Hematopoietic multipotent progenitor cell treated with erythropoietin and hydrocortisone succinate and interleukin-3 and kit ligand, for 6 days (in vitro differentiated cells): Measurements from ENCODE around the gene STMN3.
"Not testable (repeated sequence)": the region's sequence is repeated elsewhere in the genome, so short reads cannot be mapped to it uniquely, and the experiment has no call there.

Source experiments
- DNase-seq: peaks from one replicate; pipeline ENCODE4 v3.0.0-alpha.2; 2015

The STMN3 gene

DNA sequence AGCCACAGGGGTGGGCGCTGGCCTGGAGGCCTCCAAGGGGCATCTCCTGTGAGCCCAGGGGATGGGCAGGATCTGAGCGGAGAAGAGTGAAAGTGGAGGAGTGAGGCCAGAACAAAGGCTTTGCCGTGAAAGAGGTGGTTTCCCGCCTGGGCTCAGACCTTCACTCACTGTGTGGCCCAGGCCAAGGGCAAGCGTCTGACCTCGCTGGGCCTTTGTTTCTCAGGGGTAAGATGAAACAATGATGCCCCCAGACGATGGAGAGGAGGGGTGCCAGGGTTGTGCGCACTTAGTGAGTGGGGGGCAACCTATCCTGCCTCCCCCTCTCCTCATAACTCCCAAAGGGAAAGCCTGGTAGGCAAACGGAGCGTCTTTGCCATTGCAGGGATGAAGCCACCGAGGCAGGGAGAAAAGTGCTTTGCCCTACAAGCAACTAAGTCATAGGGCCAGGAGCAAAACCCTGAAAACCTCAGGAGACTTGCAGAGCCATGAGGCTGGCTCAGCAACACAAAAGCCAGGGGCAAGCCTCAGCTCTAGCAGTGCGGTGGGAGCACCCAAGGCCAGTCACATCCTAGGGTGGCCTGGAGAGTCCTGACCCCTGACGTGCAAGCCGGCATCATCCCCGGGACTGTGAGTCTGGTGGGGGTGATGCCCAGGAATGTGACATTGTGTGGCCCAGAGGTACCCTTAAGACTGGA lies 897 bp upstream of the STMN3 start:
- DNase-seq: no peak

GRCh38 chr20:63652192-63652980 lies 838 bp downstream of the STMN3 start:
- peak; percentile 32 for DNase-seq

GRCh38 chr20:63651942-63652191 lies 1.4 kb downstream of the STMN3 start:
- no peak for DNase-seq

DNA sequence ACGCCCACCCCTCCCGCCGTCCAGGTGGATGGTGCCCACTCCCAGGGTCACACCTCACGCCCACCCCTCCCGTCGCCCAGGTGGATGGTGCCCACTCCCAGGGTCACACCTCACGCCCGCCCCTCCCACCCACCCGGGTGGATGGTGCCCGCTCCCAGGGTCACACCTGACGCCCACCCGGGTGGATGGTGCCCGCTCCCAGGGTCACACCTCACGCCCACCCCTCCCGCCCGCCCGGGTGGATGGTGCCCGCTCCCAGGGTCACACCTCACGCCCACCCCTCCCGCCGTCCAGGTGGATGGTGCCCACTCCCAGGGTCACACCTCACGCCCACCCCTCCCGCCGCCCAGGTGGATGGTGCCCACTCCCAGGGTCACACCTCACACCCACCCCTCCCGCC lies 2.7 kb downstream of the STMN3 start:
- not testable (repeated sequence) for DNase-seq

DNA sequence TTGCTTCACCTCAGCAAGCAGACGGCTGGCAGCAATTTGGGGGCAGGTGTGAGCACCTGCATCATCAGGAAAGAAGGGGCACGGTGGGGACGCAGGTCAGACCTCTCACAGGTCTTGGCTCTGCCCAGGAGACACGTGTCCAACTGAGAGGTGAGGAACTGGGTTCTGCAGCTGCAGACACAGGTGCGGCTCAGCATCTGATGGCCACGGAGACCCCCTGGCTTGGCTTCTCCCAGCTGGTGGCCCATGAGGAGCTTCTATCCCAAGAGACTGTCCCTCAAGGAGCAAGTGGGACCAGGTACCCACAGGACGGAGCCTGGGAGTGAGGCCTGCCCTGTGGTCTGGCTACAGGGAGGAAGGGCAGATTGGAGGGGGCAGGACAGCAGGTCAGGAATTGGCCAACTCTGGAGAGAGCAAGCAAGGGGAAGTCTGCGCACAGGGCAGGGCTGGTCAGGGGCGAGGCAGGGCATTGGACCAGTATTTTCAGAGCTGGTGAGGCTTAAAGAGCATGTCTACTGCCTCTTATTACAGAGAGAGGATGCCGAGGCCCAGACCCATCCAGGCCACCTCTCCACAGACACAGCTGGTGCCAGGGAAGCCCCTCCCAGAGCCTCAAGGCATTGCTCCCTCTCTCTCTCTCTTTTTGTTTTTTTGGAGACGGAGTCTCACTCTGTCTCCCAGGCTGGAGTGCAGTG lies 4.2 kb downstream of the STMN3 start:
- DNase-seq: no peak

DNA sequence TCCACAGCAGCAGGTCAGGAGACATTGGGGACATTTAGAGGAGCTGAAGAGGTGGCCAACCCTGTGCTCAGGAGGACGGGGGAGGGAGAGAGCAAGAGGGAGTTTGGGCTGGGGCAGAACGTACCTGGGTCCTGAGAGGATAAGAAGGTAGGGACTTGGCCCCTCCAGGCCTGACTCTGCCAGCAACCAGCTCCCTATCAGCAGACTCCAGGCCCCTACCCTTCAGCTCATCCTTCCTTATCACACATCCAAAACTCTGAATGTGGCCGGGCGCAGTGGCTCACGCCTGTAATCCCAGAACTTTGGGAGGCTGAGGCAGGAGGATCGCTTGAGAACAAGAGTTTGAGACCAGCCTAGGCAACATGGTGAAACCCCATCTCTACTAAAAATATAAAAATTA lies 5.0 kb downstream of the STMN3 start:
- DNase-seq: peak; percentile 57

GRCh38 chr20:63645218-63645617 lies 8.0 kb downstream of the STMN3 start:
- DNase-seq: peak; percentile 44

- no peak for DNase-seq
Observed at GRCh38 chr20:63643946-63644345, 9.3 kb downstream of the STMN3 start.

DNA sequence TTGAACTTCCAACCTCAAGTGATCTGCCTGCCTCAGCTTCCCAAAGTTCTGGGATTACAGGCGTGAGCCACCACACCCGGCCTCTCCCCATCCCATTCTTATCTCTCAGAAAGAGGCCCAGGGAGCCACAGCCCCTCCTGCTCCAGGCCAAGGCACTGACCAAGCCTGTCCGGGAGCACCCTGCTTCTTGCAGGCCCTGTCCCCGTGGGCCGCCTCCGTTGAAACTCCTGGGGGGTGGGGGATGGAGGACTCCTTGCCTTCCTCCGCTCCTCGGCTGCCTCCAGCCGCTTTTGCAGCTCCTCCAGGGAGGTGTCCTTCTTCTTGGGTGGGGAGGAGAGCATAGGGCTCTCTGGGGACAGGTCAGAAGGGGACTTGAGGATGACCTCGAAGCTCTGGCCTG lies 9.7 kb downstream of the STMN3 start:
- DNase-seq: no peak

GRCh38 chr20:63642527-63643247 lies 10.5 kb downstream of the STMN3 start:
- DNase-seq: no peak

DNA sequence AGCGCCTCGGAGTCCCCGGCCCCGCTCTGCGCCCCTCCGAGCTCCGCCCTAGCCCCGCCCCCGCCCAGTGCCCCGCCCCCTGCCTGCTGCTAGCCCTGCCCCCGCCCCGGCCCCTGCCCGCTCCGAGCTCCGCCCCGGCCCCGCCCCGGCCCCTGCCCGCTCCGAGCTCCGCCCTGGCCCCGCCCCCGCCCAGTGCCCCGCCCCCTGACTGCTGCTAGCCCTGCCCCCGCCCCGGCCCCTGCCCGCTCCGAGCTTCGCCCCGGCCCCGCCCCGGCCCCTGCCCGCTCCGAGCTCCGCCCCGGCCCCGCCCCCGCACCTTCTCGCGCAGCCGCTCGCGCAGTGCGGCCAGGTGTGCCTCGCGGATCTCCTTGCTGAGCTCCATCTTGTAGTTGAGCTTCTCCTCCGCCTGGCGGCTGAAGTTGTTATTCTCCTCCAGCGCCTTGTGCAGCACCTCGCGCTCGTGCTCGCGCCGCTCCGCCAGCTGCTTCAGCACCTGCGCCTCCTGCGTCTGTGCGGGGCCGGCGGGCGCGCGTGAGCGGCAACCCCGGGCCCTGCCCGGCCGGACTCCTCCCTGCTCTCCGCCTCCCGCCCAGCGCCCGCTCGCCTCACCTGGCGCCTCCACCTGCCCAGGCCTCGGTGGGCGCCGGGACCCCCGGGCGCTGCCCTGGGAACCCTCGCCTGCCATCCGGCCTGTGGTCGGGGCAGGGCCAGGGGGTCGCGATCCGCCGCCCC lies 11.3 kb downstream of the STMN3 start:
- peak; percentile 84 for DNase-seq

DNA sequence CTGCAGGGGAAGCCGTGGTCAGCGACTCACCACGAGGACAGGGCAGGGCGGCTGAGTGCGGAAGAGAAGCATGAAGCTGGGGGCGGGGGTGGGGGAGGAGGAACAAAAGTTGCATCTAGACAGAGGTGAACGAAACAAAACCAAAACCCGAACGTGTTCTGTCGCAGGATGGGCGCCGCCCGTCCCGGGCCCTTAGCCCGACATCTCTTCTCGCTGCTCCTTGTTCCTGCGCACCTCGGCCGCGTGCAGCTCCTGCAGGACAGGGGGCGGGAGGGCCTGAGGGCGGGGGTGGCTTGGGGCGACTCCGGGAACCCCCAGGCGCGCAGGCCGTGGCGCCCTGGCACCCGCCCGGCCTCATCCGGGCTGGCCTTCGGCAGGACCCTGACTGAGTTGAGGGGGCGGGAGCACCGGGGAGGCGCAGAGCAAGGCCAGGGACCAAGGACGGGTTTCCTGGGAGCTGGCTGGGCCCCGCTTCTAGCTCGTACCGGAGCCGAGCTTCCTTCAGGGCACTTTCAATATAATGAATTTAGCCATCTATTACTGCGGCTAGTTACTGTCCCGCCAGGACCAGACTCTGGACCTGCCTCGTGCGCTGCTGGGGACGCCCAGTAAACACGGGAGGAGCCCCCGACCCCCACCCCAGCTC lies 12.0 kb downstream of the STMN3 start:
- DNase-seq: no peak

- DNase-seq: not testable (repeated sequence)
Observed at GRCh38 chr20:63640686-63641085, 12.5 kb downstream of the STMN3 start.

DNA sequence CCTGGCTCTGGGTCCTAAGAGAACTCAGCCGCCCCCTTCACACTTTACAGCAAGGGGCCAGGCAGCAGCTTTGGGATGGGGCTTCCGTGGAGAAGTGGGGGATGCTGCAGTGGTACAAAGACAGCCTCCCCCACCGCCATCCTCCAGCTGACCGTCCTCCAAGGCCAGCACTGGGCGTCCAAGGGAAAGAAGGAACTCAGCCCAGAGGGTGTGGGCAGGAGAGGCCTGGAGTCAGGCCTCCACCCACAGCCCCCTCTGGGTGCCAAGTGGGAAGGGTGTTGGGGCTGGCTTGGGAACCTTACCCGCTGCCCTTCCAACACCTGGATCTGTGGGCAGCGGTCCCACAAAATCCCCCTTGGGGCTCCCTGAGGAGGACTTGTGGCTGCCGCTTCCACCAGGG lies 13.1 kb downstream of the STMN3 start:
- DNase-seq: no peak

GRCh38 chr20:63639093-63639975 lies 13.9 kb downstream of the STMN3 start:
- peak; percentile 48 for DNase-seq

DNA sequence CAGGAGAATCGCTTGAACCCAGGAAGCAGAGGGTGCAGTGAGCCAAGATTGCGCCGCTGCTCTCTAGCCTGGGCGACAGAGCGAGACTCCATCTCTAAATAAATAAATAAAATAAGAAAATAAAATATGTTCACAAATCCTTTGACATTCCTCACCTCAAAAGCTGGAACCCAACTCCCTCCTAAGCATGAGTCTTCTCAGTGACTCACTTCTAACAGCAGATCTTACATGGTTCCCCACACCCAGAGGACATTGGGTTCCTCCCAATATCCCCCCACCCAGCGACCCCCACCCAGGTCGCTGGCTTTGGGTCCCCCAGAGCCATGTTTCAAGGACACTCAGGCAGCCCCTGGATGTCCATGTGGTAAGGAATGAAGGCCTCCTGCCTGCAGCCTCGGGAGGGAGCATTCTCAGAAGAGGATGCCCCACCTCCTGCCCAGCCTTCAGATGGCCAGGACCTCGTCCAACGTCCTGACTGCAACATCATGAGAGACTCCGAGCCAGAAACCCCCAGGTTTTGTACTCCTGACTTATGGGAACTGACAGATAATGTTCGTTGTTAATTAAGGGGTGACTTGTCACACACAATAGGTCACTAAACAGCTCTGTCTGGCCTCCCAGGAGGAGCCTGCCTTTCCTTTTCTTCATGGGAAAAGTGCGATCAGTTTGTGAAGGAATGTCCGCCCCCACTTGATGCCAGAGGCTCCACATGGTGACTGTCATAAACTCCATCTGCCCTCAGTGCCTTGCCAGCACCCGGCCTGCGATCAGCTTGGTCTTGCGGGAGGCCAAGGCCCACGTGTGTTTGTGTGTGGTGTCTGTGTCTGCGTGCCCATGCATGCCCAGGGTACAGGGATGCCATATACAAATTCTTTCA lies 16.2 kb downstream of the STMN3 start:
- DNase-seq: no peak

- peak; percentile 47 for DNase-seq
Observed at GRCh38 chr20:63635431-63636141, 17.6 kb downstream of the STMN3 start.

DNA sequence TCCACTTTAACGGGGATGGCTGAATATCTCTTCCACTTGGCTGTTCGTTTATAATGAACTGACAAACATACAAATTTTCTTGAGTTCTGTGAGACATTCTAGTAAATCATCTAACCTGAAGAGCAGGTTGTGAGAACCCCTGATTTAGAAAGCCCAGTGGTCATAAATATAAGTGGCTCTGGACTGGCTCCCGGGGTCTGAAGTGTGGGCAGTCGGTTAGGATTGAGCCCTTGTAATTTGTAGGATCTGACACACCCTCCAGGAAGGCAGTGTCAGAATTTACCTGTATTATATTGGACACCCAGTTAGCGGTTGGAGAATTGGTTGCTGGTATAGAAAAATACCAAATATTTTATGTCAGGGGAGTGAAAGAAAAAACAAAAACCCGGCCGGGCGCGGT lies 19.5 kb downstream of the STMN3 start:
- no peak for DNase-seq

- not testable (repeated sequence) for DNase-seq
Observed at GRCh38 chr20:63631426-63631825, 21.8 kb downstream of the STMN3 start.
